Activated CD4-positive, alpha-beta T cell treated with anti-CD3 and anti-CD28 coated beads, Interleukin-2, amount 10 ng/mL, durations not matched to agents 7 days and 5 days (primary cell): ENCODE results near the gene ADCY4. TPM values are rescaled to one million over a fixed set of nuclear protein-coding genes. Genes with fewer than 3 reads are reported as not detected.
"Not testable (repeated sequence)": the region's sequence is repeated elsewhere in the genome, so short reads cannot be mapped to it uniquely, and the experiment has no call there.

Experiments used
- CTCF ChIA-PET: fragments of 350-600 bp; sonication (Branson Sonifier 250); formaldehyde crosslinking; loops from one replicate; lab custom pipeline; 2021; ENCODE audit warnings: antibody characterized with exemption; lab: Charles Lee
- POLR2A ChIA-PET: fragments of 350-600 bp; sonication (Branson Sonifier 250); formaldehyde crosslinking; loops from one replicate; lab custom pipeline; 2021; ENCODE audit warnings: antibody characterized with exemption; lab: Charles Lee
- DNase-seq: peaks from one replicate; pipeline ENCODE4 v3.0.0-alpha.2; 2020
- H3K27ac Mint-ChIP-seq: one replicate; pipeline ENCODE4 v1.8.0; 2021; ENCODE audit warnings: mild to moderate bottlenecking, moderate library complexity, mixed read lengths
- H3K27me3 Mint-ChIP-seq: one replicate; pipeline ENCODE4 v1.8.0; 2021; ENCODE audit warnings: mixed read lengths
- H3K36me3 Mint-ChIP-seq: one replicate; pipeline ENCODE4 v1.8.0; 2021; ENCODE audit warnings: low read depth, mixed read lengths
- H3K4me1 Mint-ChIP-seq: one replicate; pipeline ENCODE4 v1.8.0; 2021; ENCODE audit warnings: mixed read lengths
- H3K4me3 Mint-ChIP-seq: one replicate; pipeline ENCODE4 v1.8.0; 2021; ENCODE audit warnings: mild to moderate bottlenecking, moderate library complexity, mixed read lengths
- H3K9me3 Mint-ChIP-seq: one replicate; pipeline ENCODE4 v1.8.0; 2021; ENCODE audit warnings: mixed read lengths
- total RNA-seq, 2 experiments: library from RNA; stranded (reverse); gene quantifications; one replicate each; pipeline ENCODE4 v1.2.3, GENCODE V29; 2021

ADCY4 gene
- total RNA-seq, 2 experiments from 2014 or later = 4.1 to 5.3 TPM

- Mint-ChIP-seq H3K27me3 (peaks cover 62% of the 10 kb centered on the region), H3K36me3 (peaks cover 2% of the 10 kb centered on the region), H3K4me1 (peaks cover 25% of the 10 kb centered on the region), H3K9me3 (no peaks in the 10 kb centered on the region), H3K27ac (no peak overlapping the region), H3K4me3 (no peak overlapping the region)
- ChIA-PET CTCF (interaction anchor here (0.9 to 1.2 kb wide), 3 partner anchors 14 to 66 kb away, joined by 3 to 7 read pairs (median 4); no protein-coding TSS in a partner anchor), POLR2A (no interaction called here)
- no peak for DNase-seq
Observed at GRCh38 chr14:24364841-24365240, 30.0 kb upstream of the ADCY4 start.

GRCh38 chr14:24363401-24363800 is 28.5 kb upstream of the ADCY4 start:
- DNase-seq = no peak
- Mint-ChIP-seq H3K9me3 (no peaks in the 10 kb centered on the region), H3K27ac (no peak overlapping the region), H3K4me3 (no peak overlapping the region), H3K36me3 (peaks cover 2% of the 10 kb centered on the region), H3K4me1 (peaks cover 21% of the 10 kb centered on the region), H3K27me3 (peaks cover 62% of the 10 kb centered on the region)
- ChIA-PET CTCF (interaction anchor here (0.7 to 2.3 kb wide), 4 partner anchors 15 to 68 kb away, joined by 3 to 14 read pairs (median 4); no protein-coding TSS in a partner anchor), POLR2A (no interaction called here)

- no peak for DNase-seq
- Mint-ChIP-seq H3K36me3 (peaks cover 2% of the 10 kb centered on the region), H3K9me3 (no peaks in the 10 kb centered on the region), H3K4me3 (no peak overlapping the region), H3K4me1 (peaks cover 17% of the 10 kb centered on the region), H3K27me3 (peaks cover 54% of the 10 kb centered on the region), H3K27ac (no peak overlapping the region)
- CTCF ChIA-PET = interaction anchor here (0.6 to 2.3 kb wide), 6 partner anchors 14 to 69 kb away, joined by 3 to 14 read pairs (median 6); no protein-coding TSS in a partner anchor
- POLR2A ChIA-PET = no interaction called here
Observed at GRCh38 chr14:24362241-24362960, 27.5 kb upstream of the ADCY4 start.

- POLR2A ChIA-PET = no interaction called here
- no peak for DNase-seq
- H3K27me3 Mint-ChIP-seq = peaks cover 50% of the 10 kb centered on the region
- H3K27ac Mint-ChIP-seq = no peak overlapping the region
- no peaks in the 10 kb centered on the region for H3K9me3 Mint-ChIP-seq
- CTCF ChIA-PET = interaction anchor here (1.1 to 1.8 kb wide), 4 partner anchors 10 to 28 kb away, joined by 3 to 7 read pairs (median 6); partner anchors contain the start of gene RIPK3
- peaks cover 12% of the 10 kb centered on the region for H3K4me1 Mint-ChIP-seq
- H3K36me3 Mint-ChIP-seq = peaks cover 2% of the 10 kb centered on the region
- H3K4me3 Mint-ChIP-seq = no peak overlapping the region
Observed at GRCh38 chr14:24361326-24361725, 26.5 kb upstream of the ADCY4 start.

GRCh38 chr14:24360281-24360680 is 25.4 kb upstream of the ADCY4 start:
- H3K4me3 Mint-ChIP-seq = no peak overlapping the region
- H3K27ac Mint-ChIP-seq = no peak overlapping the region
- DNase-seq = no peak
- no peaks in the 10 kb centered on the region for H3K9me3 Mint-ChIP-seq
- H3K4me1 Mint-ChIP-seq = peaks cover 3% of the 10 kb centered on the region
- no peaks in the 10 kb centered on the region for H3K36me3 Mint-ChIP-seq
- POLR2A ChIA-PET = no interaction called here
- peaks cover 42% of the 10 kb centered on the region for H3K27me3 Mint-ChIP-seq
- CTCF ChIA-PET = interaction anchor here (0.7 to 1.6 kb wide), 3 partner anchors 11 to 20 kb away, joined by 3 read pairs; partner anchors contain the start of gene RIPK3

- Mint-ChIP-seq H3K36me3 (no peaks in the 10 kb centered on the region), H3K4me1 (no peaks in the 10 kb centered on the region), H3K9me3 (no peaks in the 10 kb centered on the region), H3K27ac (no peak overlapping the region), H3K4me3 (no peak overlapping the region), H3K27me3 (peaks cover 42% of the 10 kb centered on the region)
- ChIA-PET POLR2A (no interaction called here), CTCF (no interaction called here)
- no peak for DNase-seq
Observed at GRCh38 chr14:24356208-24356607, 21.3 kb upstream of the ADCY4 start.

GRCh38 chr14:24355009-24355408 is 20.1 kb upstream of the ADCY4 start:
- Mint-ChIP-seq H3K36me3 (no peaks in the 10 kb centered on the region), H3K27ac (no peak overlapping the region), H3K27me3 (peaks cover 49% of the 10 kb centered on the region), H3K9me3 (no peaks in the 10 kb centered on the region), H3K4me1 (no peaks in the 10 kb centered on the region), H3K4me3 (no peak overlapping the region)
- POLR2A ChIA-PET = no interaction called here
- CTCF ChIA-PET = interaction anchor here (1.4 kb wide), 1 partner anchor 22 kb away, joined by 4 read pairs; no protein-coding TSS in a partner anchor
- no peak for DNase-seq

- H3K27me3 Mint-ChIP-seq = peaks cover 49% of the 10 kb centered on the region
- POLR2A ChIA-PET, H3K4me3 Mint-ChIP-seq, H3K27ac Mint-ChIP-seq, H3K9me3 Mint-ChIP-seq, H3K4me1 Mint-ChIP-seq, DNase-seq, H3K36me3 Mint-ChIP-seq: not testable (repeated sequence)
- CTCF ChIA-PET = interaction anchor here (1.4 kb wide), 1 partner anchor 21 kb away, joined by 4 read pairs; no protein-coding TSS in a partner anchor
Observed at GRCh38 chr14:24354482-24354825, 19.6 kb upstream of the ADCY4 start.

- CTCF ChIA-PET = interaction anchor here (1.4 kb wide), 1 partner anchor 21 kb away, joined by 4 read pairs; no protein-coding TSS in a partner anchor
- H3K36me3 Mint-ChIP-seq = no peaks in the 10 kb centered on the region
- POLR2A ChIA-PET = no interaction called here
Observed at GRCh38 chr14:24353559-24354481, 18.9 kb upstream of the ADCY4 start.

GRCh38 chr14:24351517-24351916 is 16.6 kb upstream of the ADCY4 start:
- Mint-ChIP-seq H3K27me3 (peaks cover 55% of the 10 kb centered on the region), H3K4me3 (no peak overlapping the region), H3K9me3 (no peaks in the 10 kb centered on the region), H3K4me1 (no peaks in the 10 kb centered on the region), H3K36me3 (no peaks in the 10 kb centered on the region), H3K27ac (no peak overlapping the region)
- POLR2A ChIA-PET = no interaction called here
- no peak for DNase-seq
- CTCF ChIA-PET = interaction anchor here (1.0 to 1.9 kb wide), 4 partner anchors 10 to 18 kb away, joined by 3 to 10 read pairs (median 4); no protein-coding TSS in a partner anchor

More at GRCh38 chr14:24353559-24354481, 18.9 kb upstream of the ADCY4 start:
- H3K27me3 Mint-ChIP-seq = peaks cover 50% of the 10 kb centered on the region
- no peaks in the 10 kb centered on the region for H3K4me1 Mint-ChIP-seq
- H3K4me3 Mint-ChIP-seq = no peak overlapping the region
- H3K27ac Mint-ChIP-seq = no peak overlapping the region
- no peak for DNase-seq
- no peaks in the 10 kb centered on the region for H3K9me3 Mint-ChIP-seq

GRCh38 chr14:24349742-24350141 is 14.9 kb upstream of the ADCY4 start:
- Mint-ChIP-seq H3K36me3 (no peaks in the 10 kb centered on the region), H3K27ac (no peak overlapping the region), H3K4me1 (no peaks in the 10 kb centered on the region), H3K4me3 (no peak overlapping the region), H3K9me3 (no peaks in the 10 kb centered on the region), H3K27me3 (peaks cover 61% of the 10 kb centered on the region)
- CTCF ChIA-PET = interaction anchor here (0.6 to 2.0 kb wide), 4 partner anchors 10 to 82 kb away, joined by 3 to 6 read pairs (median 3); partner anchors contain the start of gene RIPK3
- POLR2A ChIA-PET = no interaction called here
- DNase-seq = no peak

- H3K27me3 Mint-ChIP-seq = peaks cover 62% of the 10 kb centered on the region
- POLR2A ChIA-PET = no interaction called here
- DNase-seq = no peak
Observed at GRCh38 chr14:24348186-24348585, 13.3 kb upstream of the ADCY4 start.

More at GRCh38 chr14:24348186-24348585, 13.3 kb upstream of the ADCY4 start:
- H3K4me1 Mint-ChIP-seq = no peaks in the 10 kb centered on the region
- H3K36me3 Mint-ChIP-seq = no peaks in the 10 kb centered on the region
- no peak overlapping the region for H3K27ac Mint-ChIP-seq
- H3K4me3 Mint-ChIP-seq = no peak overlapping the region
- no peaks in the 10 kb centered on the region for H3K9me3 Mint-ChIP-seq
- CTCF ChIA-PET = interaction anchor here (0.6 to 2.5 kb wide), 9 partner anchors 10 to 133 kb away, joined by 3 to 7 read pairs (median 4); no protein-coding TSS in a partner anchor
